Panc1 (cell line): ENCODE data around the gene CSTPP1. TPM values are rescaled to one million over a fixed set of nuclear protein-coding genes. Genes with fewer than 3 reads are reported as not detected.

ENCODE experiments used
- ATAC-seq: fragments of 200-7000 bp; cut with Tn5 transposase; 2 replicates; pipeline ENCODE4 v1.9.1; 2020; ENCODE audit warnings: mild to moderate bottlenecking, moderate library complexity
- BruUV-seq: library from RNA; stranded (reverse); fragments of 400-500 nt; replicated peaks from 2 replicates; lab custom pipeline; 2021; lab: Mats Ljungman, UMichigan
- CTCF ChIA-PET: fragments of 300-600 bp; sonication (Branson Sonifier 250); formaldehyde crosslinking; loops from one replicate; lab custom pipeline; 2022; ENCODE audit warnings: antibody characterized with exemption; lab: Charles Lee
- POLR2A ChIA-PET: fragments of 300-600 bp; sonication (Branson Sonifier 250); formaldehyde crosslinking; loops from one replicate; lab custom pipeline; 2022; ENCODE audit warnings: antibody characterized with exemption; lab: Charles Lee
- DNase-seq: peaks from one replicate; pipeline ENCODE4 v3.0.0-alpha.2; 2010; ENCODE audit warnings: low read depth, low spot score
- H3K27ac ChIP-seq: 2 replicates; pipeline ENCODE4 v1.5.1; 2011; ENCODE audit warnings: mild to moderate bottlenecking, low read length, inconsistent platforms
- H3K27me3 ChIP-seq: fragments of 200-500 bp; sonication (Bioruptor generic); 2 replicates; pipeline ENCODE4 v1.6.0; 2014; ENCODE audit warnings: low read length, inconsistent platforms; ENCODE audit not compliant: control insufficient read depth, insufficient read depth
- H3K36me3 ChIP-seq: fragments of 200-500 bp; sonication (Bioruptor generic); 2 replicates; pipeline ENCODE4 v1.5.1; 2014; ENCODE audit warnings: inconsistent platforms, mild to moderate bottlenecking, low read length, moderate library complexity; ENCODE audit not compliant: control insufficient read depth, insufficient read depth
- H3K4me1 ChIP-seq: 2 replicates; pipeline ENCODE4 v1.5.1; 2011; ENCODE audit warnings: inconsistent platforms, mild to moderate bottlenecking, low read length, moderate library complexity; ENCODE audit not compliant: control insufficient read depth, insufficient read depth
- H3K4me3 ChIP-seq, 2 experiments: 2 replicates each; pipeline ENCODE4 v1.5.1; 2011 to 2012; ENCODE audit warnings: low read depth in 2 of 2, low read length in 2 of 2, mild to moderate bottlenecking in 2 of 2, inconsistent platforms in 1 of 2, moderate library complexity in 1 of 2
- H3K9me3 ChIP-seq: fragments of 200-500 bp; sonication (Bioruptor generic); 2 replicates; pipeline ENCODE4 v1.5.1; 2014; ENCODE audit warnings: low read depth, mild to moderate bottlenecking, inconsistent platforms, low read length, moderate library complexity; ENCODE audit not compliant: control insufficient read depth, insufficient read depth
- CTCF ChIP-seq: fragments of 450-650 bp; IDR thresholded peaks from 2 replicates; pipeline ENCODE4 v1.5.1; 2017; ENCODE audit warnings: mild to moderate bottlenecking
- POLR2AphosphoS5 ChIP-seq: IDR thresholded peaks from 2 replicates; pipeline ENCODE4 v1.6.1; 2012; ENCODE audit warnings: mild to moderate bottlenecking, low read depth, low read length, moderate library complexity
- REST ChIP-seq, 2 experiments: IDR thresholded peaks; 2 replicates each; pipeline ENCODE4 v1.6.1; 2011 to 2012; ENCODE audit warnings: low read depth in 2 of 2, control low read depth in 1 of 2, low read length in 1 of 2, mild to moderate bottlenecking in 1 of 2, moderate library complexity in 1 of 2; ENCODE audit not compliant: insufficient read depth in 1 of 2
- SIN3A ChIP-seq: IDR thresholded peaks from 2 replicates; pipeline ENCODE4 v1.6.1; 2012; ENCODE audit warnings: low read depth, mild to moderate bottlenecking, low read length, moderate library complexity, borderline replicate concordance; ENCODE audit not compliant: insufficient read depth
- TCF7L2 ChIP-seq: IDR thresholded peaks from 2 replicates; pipeline ENCODE4 v1.6.1; 2011; ENCODE audit warnings: mild to moderate bottlenecking, low read depth, low read length, inconsistent platforms
- in situ Hi-C: cut with HindIII; loops from 2 replicates; pipeline ENCODE4 v1.10.0; 2016; ENCODE audit warnings: low sequenced_read_pairs, low pct_unique_long_range_greater_than_20kb
- intact Hi-C: fragments of 100-400 bp; cut with micrococcal nuclease; formaldehyde crosslinking; loops from one replicate; pipeline ENCODE4 v1.10.0; 2022; ENCODE audit not compliant: unreplicated experiment
- total RNA-seq: library from RNA; stranded (reverse); gene quantifications from one replicate; pipeline ENCODE4 v1.2.1, GENCODE V29; 2021; ENCODE audit not compliant: unreplicated experiment

Gene CSTPP1
- total RNA-seq, 1 experiment from 2014 or later = 29.0 TPM

GRCh38 chr11:47156951-47157350 lies 220.4 kb downstream of the CSTPP1 start:
- POLR2A ChIA-PET = no interaction called here
- Histone ChIP-seq H3K27me3 (no peaks in the 10 kb centered on the region), H3K9me3 (no peaks in the 10 kb centered on the region), H3K27ac (no peak overlapping the region), H3K4me1 (peaks cover 5% of the 10 kb centered on the region), H3K4me3 (no peak overlapping the region), H3K36me3 (no peaks in the 10 kb centered on the region)
- intact Hi-C loops = no loop called here
- BruUV-seq = no TSS peak
- DNase-seq = no peak
- in situ Hi-C loops = no loop called here
- TF ChIP-seq REST (IDR thresholded peaks at IDR 0.05; ENCODE audit: insufficient read depth in 1 of 2, low read depth in 2 of 2, low read length in 1 of 2) (no peak), CTCF (no peak), SIN3A (no peak), POLR2AphosphoS5 (no peak), TCF7L2 (no peak)
- ATAC-seq = no peak
- CTCF ChIA-PET = no interaction called here

- no peak for ATAC-seq
- no TSS peak for BruUV-seq
- no peak for TF ChIP-seq TCF7L2
- TF ChIP-seq CTCF = no peak
- TF ChIP-seq POLR2AphosphoS5 = no peak
- no peak for TF ChIP-seq REST (IDR thresholded peaks at IDR 0.05; ENCODE audit: insufficient read depth in 1 of 2, low read depth in 2 of 2, low read length in 1 of 2)
- no peak for TF ChIP-seq SIN3A
- intact Hi-C loops = no loop called here
- Histone ChIP-seq H3K4me1 (peaks cover 7% of the 10 kb centered on the region), H3K9me3 (no peaks in the 10 kb centered on the region), H3K27ac (no peak overlapping the region), H3K36me3 (no peaks in the 10 kb centered on the region), H3K4me3 (no peak overlapping the region), H3K27me3 (no peaks in the 10 kb centered on the region)
- ChIA-PET CTCF (no interaction called here), POLR2A (interaction anchor here (0.6 to 0.7 kb wide), 2 partner anchors 36 to 70 kb away, joined by 3 to 4 read pairs; no protein-coding TSS in a partner anchor)
- no peak for DNase-seq
- in situ Hi-C loops = no loop called here
Observed at GRCh38 chr11:47157805-47158204, 221.2 kb downstream of the CSTPP1 start.
